K562 (cell line): Measurements from ENCODE around the gene ZNF467. TPM values are rescaled to one million over a fixed set of nuclear protein-coding genes. Genes with fewer than 3 reads are reported as not detected.

ENCODE experiments used
- ARID1B ChIP-seq: fragments of 450-650 bp; IDR thresholded peaks from 2 replicates; pipeline ENCODE4 v1.6.1; 2016; ENCODE audit warnings: antibody characterized with exemption, mild to moderate bottlenecking, inconsistent platforms
- CREM ChIP-seq: IDR thresholded peaks from 2 replicates; pipeline ENCODE4 v1.6.1; 2014; ENCODE audit warnings: antibody characterized with exemption, low read depth
- FUS ChIP-seq: fragments of 200-400 bp; formaldehyde crosslinking; optimal IDR thresholded peaks from 2 replicates; pipeline ENCODE3; 2017; ENCODE audit warnings: low read depth, low read length
- ILF3 ChIP-seq: fragments of 450-650 bp; IDR thresholded peaks from 2 replicates; pipeline ENCODE4 v1.6.1; 2018; ENCODE audit warnings: antibody characterized with exemption, mild to moderate bottlenecking, moderate library complexity, borderline replicate concordance
- L3MBTL2 ChIP-seq: fragments of 450-650 bp; IDR thresholded peaks from 2 replicates; pipeline ENCODE4 v1.6.1; 2016; ENCODE audit warnings: mild to moderate bottlenecking, moderate library complexity
- PCBP2 ChIP-seq: fragments of 200-400 bp; formaldehyde crosslinking; IDR thresholded peaks from 2 replicates; pipeline ENCODE4 v1.6.1; 2018; ENCODE audit warnings: low read length, low read depth, mild to moderate bottlenecking, moderate library complexity; ENCODE audit not compliant: poor library complexity, severe bottlenecking
- PHB ChIP-seq: fragments of 250-450 bp; sonication (Bioruptor Pico); IDR thresholded peaks from 2 replicates; pipeline ENCODE4 v1.5.0; 2021
- POLR2AphosphoS5 ChIP-seq: IDR thresholded peaks from 2 replicates; pipeline ENCODE4 v1.6.1; 2011; ENCODE audit warnings: mild to moderate bottlenecking, low read depth, low read length, moderate library complexity; ENCODE audit not compliant: control insufficient read depth, insufficient read depth
- POLR2H ChIP-seq: IDR thresholded peaks from 2 replicates; pipeline ENCODE4 v1.6.1; 2016; ENCODE audit warnings: missing genetic modification characterization, low read depth, mild to moderate bottlenecking, control low read depth, missing compliant biosample characterization, moderate library complexity
- RNF2 ChIP-seq: sonication (generic); IDR thresholded peaks from 2 replicates; pipeline ENCODE4 v1.6.1; 2016
- SPI1 ChIP-seq: IDR thresholded peaks from 2 replicates; pipeline ENCODE4 v1.6.1; 2011; ENCODE audit warnings: low read depth, low read length, control low read depth, borderline replicate concordance
- ZFX ChIP-seq: sonication (generic); formaldehyde crosslinking; IDR thresholded peaks from 2 replicates; pipeline ENCODE4 v1.8.0; 2022; ENCODE audit warnings: mild to moderate bottlenecking, missing genetic modification reagents, moderate library complexity
- ZNF431 ChIP-seq: sonication (generic); formaldehyde crosslinking; IDR thresholded peaks from 2 replicates; pipeline ENCODE4 v1.8.0; 2022; ENCODE audit warnings: mild to moderate bottlenecking, missing genetic modification reagents
- polyA plus RNA-seq, 8 experiments: library from polyadenylated mRNA; depleted of rRNA in 4 of 8; stranded (reverse) in 5 of 8; unstranded in 3 of 8; fragments of >200 nt; fragmentation: Nextera tagmentation in 2 of 8; fragmentation: Illumina TruSeq in 1 of 8; extraction: Ambion mirVana in 2 of 8; extraction: Trizol in 1 of 8; gene quantifications; 2 replicates each; pipeline versions ENCODE4 v1.2.1 to v1.2.3, GENCODE V29; 2011 to 2014; ENCODE audit warnings: inconsistent platforms in 1 of 8, missing spikeins in 1 of 8
- total RNA-seq, 7 experiments: library from RNA; depleted of rRNA in 6 of 7; stranded (reverse); fragments of >200 nt in 6 of 7; fragmentation: Illumina TruSeq in 2 of 7; extraction: Trizol in 2 of 7; gene quantifications; 2 replicates each; pipeline versions ENCODE4 v1.2.1 to v1.2.3, GENCODE V29; 2011 to 2021; ENCODE audit warnings: low replicate concordance in 1 of 7
- TF ChIP-seq, protein P1 (sequence below): fragments of 450-650 bp; IDR thresholded peaks from 2 replicates; pipeline ENCODE4 v1.6.1; 2014; ENCODE audit warnings: low read depth, mild to moderate bottlenecking, moderate library complexity, borderline replicate concordance
- TF ChIP-seq, protein P2 (sequence below): fragments of 450-650 bp; formaldehyde crosslinking; IDR thresholded peaks from 2 replicates; pipeline ENCODE4 v1.4.0; 2020; ENCODE audit warnings: mild to moderate bottlenecking, moderate library complexity
- TF ChIP-seq, protein P3 (sequence below): fragments of 250-450 bp; sonication (Bioruptor Pico); IDR thresholded peaks from 2 replicates; pipeline ENCODE4 v1.8.0; 2021; ENCODE audit warnings: moderate library complexity, mild to moderate bottlenecking, inconsistent platforms
- TF ChIP-seq, protein P4 (sequence below): fragments of 450-650 bp; IDR thresholded peaks from 2 replicates; pipeline ENCODE4 v1.6.1; 2016; ENCODE audit warnings: low read depth, mild to moderate bottlenecking, moderate library complexity
- TF ChIP-seq, protein P5 (sequence below): fragments of 250-450 bp; sonication (Bioruptor Pico); IDR thresholded peaks from 2 replicates; pipeline ENCODE4 v1.4.0; 2020; ENCODE audit warnings: mild to moderate bottlenecking, moderate library complexity

The ZNF467 gene
- total and polyA plus RNA-seq, 9 of the 15 experiments (the other 6 are each of a cell fraction or from before 2014, with no cell fraction given) = 0.32 to 14.2 (median 1.7) TPM

DNA sequence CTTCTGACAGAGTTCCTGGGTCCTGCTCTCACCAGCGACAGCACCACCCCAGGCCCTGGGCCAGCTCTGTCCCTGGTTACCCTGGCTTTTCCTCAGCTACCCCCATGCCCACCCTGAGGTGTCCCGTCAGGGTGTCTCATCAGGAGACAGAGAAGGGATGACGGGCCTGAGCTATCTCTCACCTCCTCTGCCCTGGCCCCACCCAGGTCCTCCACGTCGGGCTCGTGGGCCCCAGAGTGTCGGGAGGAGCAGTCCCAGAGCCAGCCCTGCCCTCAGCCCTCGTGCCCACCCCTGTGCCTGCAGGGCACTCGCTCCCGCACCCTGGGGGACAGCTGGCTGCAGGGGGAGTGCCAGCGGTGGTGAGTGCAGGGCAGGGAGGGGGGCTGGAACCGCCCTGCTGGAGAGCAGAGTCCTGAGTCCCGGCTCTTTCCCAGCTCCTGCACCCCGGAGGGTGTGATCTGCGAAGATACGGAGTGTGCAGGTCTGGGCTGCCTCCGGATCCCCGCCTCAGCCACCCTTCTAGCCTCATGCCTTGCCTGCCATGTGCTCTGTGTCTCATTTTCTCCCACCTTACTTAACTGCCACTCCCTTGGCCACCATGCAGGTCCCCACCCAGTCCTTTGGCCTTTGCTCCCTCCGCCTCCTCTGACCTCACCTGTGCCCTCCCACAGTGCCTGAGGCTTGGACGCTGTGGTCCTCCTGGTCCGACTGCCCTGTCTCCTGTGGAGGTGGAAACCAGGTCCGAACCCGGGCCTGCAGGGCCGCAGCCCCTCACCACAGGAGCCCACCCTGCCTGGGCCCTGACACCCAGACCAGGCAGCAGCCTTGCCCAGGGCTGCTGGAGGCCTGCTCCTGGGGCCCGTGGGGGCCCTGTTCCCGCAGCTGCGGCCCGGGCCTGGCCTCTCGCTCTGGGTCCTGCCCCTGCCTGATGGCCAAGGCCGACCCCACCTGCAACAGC is 48.1 kb upstream of the ZNF467 start (continued):
- TF ChIP-seq, protein P1, sequence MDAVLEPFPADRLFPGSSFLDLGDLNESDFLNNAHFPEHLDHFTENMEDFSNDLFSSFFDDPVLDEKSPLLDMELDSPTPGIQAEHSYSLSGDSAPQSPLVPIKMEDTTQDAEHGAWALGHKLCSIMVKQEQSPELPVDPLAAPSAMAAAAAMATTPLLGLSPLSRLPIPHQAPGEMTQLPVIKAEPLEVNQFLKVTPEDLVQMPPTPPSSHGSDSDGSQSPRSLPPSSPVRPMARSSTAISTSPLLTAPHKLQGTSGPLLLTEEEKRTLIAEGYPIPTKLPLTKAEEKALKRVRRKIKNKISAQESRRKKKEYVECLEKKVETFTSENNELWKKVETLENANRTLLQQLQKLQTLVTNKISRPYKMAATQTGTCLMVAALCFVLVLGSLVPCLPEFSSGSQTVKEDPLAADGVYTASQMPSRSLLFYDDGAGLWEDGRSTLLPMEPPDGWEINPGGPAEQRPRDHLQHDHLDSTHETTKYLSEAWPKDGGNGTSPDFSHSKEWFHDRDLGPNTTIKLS = no peak
- TF ChIP-seq CREM = no peak
- TF ChIP-seq, protein P2, sequence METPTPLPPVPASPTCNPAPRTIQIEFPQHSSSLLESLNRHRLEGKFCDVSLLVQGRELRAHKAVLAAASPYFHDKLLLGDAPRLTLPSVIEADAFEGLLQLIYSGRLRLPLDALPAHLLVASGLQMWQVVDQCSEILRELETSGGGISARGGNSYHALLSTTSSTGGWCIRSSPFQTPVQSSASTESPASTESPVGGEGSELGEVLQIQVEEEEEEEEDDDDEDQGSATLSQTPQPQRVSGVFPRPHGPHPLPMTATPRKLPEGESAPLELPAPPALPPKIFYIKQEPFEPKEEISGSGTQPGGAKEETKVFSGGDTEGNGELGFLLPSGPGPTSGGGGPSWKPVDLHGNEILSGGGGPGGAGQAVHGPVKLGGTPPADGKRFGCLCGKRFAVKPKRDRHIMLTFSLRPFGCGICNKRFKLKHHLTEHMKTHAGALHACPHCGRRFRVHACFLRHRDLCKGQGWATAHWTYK (CRISPR knock-in tag) = no peak
- no peak for TF ChIP-seq ILF3
- TF ChIP-seq ZFX (CRISPR knock-in tag) = no peak
- no peak for TF ChIP-seq RNF2
- TF ChIP-seq, protein P3, sequence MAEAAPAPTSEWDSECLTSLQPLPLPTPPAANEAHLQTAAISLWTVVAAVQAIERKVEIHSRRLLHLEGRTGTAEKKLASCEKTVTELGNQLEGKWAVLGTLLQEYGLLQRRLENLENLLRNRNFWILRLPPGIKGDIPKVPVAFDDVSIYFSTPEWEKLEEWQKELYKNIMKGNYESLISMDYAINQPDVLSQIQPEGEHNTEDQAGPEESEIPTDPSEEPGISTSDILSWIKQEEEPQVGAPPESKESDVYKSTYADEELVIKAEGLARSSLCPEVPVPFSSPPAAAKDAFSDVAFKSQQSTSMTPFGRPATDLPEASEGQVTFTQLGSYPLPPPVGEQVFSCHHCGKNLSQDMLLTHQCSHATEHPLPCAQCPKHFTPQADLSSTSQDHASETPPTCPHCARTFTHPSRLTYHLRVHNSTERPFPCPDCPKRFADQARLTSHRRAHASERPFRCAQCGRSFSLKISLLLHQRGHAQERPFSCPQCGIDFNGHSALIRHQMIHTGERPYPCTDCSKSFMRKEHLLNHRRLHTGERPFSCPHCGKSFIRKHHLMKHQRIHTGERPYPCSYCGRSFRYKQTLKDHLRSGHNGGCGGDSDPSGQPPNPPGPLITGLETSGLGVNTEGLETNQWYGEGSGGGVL = no peak
- TF ChIP-seq, protein P4, sequence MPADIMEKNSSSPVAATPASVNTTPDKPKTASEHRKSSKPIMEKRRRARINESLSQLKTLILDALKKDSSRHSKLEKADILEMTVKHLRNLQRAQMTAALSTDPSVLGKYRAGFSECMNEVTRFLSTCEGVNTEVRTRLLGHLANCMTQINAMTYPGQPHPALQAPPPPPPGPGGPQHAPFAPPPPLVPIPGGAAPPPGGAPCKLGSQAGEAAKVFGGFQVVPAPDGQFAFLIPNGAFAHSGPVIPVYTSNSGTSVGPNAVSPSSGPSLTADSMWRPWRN = no peak
- TF ChIP-seq PHB (CRISPR knock-in tag) = no peak
- TF ChIP-seq ARID1B = no peak
- TF ChIP-seq, protein P5, sequence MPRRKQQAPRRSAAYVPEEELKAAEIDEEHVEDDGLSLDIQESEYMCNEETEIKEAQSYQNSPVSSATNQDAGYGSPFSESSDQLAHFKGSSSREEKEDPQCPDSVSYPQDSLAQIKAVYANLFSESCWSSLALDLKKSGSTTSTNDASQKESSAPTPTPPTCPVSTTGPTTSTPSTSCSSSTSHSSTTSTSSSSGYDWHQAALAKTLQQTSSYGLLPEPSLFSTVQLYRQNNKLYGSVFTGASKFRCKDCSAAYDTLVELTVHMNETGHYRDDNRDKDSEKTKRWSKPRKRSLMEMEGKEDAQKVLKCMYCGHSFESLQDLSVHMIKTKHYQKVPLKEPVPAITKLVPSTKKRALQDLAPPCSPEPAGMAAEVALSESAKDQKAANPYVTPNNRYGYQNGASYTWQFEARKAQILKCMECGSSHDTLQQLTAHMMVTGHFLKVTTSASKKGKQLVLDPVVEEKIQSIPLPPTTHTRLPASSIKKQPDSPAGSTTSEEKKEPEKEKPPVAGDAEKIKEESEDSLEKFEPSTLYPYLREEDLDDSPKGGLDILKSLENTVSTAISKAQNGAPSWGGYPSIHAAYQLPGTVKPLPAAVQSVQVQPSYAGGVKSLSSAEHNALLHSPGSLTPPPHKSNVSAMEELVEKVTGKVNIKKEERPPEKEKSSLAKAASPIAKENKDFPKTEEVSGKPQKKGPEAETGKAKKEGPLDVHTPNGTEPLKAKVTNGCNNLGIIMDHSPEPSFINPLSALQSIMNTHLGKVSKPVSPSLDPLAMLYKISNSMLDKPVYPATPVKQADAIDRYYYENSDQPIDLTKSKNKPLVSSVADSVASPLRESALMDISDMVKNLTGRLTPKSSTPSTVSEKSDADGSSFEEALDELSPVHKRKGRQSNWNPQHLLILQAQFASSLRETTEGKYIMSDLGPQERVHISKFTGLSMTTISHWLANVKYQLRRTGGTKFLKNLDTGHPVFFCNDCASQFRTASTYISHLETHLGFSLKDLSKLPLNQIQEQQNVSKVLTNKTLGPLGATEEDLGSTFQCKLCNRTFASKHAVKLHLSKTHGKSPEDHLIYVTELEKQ (CRISPR knock-in tag) = no peak
- TF ChIP-seq FUS = no peak
- TF ChIP-seq POLR2H = no peak
- TF ChIP-seq PCBP2 = no peak
- TF ChIP-seq POLR2AphosphoS5 = no peak
- TF ChIP-seq SPI1 = no peak
- peak; percentile 70; the same call in 1 of the 2 replicates for TF ChIP-seq L3MBTL2
- TF ChIP-seq ZNF431 (CRISPR knock-in tag) = no peak
